WTC11 (cell line): ENCODE data around the gene AGPAT3. TPM values are rescaled to one million over a fixed set of nuclear protein-coding genes. Genes with fewer than 3 reads are reported as not detected.

Source experiments
- ATAC-seq: fragments of 200-7000 bp; cut with Tn5 transposase; 2 replicates; pipeline ENCODE4 v1.10.0; 2021; ENCODE audit warnings: mild to moderate bottlenecking, moderate library complexity
- CTCF ChIA-PET: fragments of 300-600 bp; sonication (Branson Sonifier 250); formaldehyde crosslinking; loops from one replicate; lab custom pipeline; 2021; ENCODE audit warnings: antibody characterized with exemption; lab: Charles Lee
- POLR2A ChIA-PET: fragments of 350-600 bp; sonication (Branson Sonifier 250); formaldehyde crosslinking; loops from one replicate; lab custom pipeline; 2021; ENCODE audit warnings: antibody characterized with exemption; lab: Charles Lee
- DNase-seq: peaks from one replicate; pipeline ENCODE4 v3.0.0; 2021; ENCODE audit warnings: low spot score
- H3K27ac Mint-ChIP-seq: 2 replicates; pipeline ENCODE4 v1.8.0; 2021; ENCODE audit warnings: mixed read lengths
- H3K27me3 Mint-ChIP-seq: 2 replicates; pipeline ENCODE4 v1.8.0; 2021; ENCODE audit warnings: low read depth, mild to moderate bottlenecking, moderate library complexity, mixed read lengths
- H3K36me3 Mint-ChIP-seq: 2 replicates; pipeline ENCODE4 v1.8.0; 2021; ENCODE audit warnings: mixed read lengths
- H3K4me1 Mint-ChIP-seq: 2 replicates; pipeline ENCODE4 v1.8.0; 2022; ENCODE audit warnings: mixed read lengths
- H3K4me3 Mint-ChIP-seq: 2 replicates; pipeline ENCODE4 v1.8.0; 2021; ENCODE audit warnings: mild to moderate bottlenecking, moderate library complexity, mixed read lengths
- H3K9me3 Mint-ChIP-seq: 2 replicates; pipeline ENCODE4 v1.8.0; 2021; ENCODE audit warnings: mixed read lengths
- ATF1 ChIP-seq: sonication (generic); formaldehyde crosslinking; IDR thresholded peaks from 2 replicates; pipeline ENCODE4 v1.8.1; 2023; ENCODE audit warnings: mild to moderate bottlenecking, moderate library complexity, missing genetic modification reagents
- ESRRA ChIP-seq: sonication (generic); formaldehyde crosslinking; IDR thresholded peaks from 2 replicates; pipeline ENCODE4 v1.8.1; 2022; ENCODE audit warnings: mild to moderate bottlenecking, missing genetic modification reagents, borderline replicate concordance
- FOXP1 ChIP-seq: sonication (generic); formaldehyde crosslinking; IDR thresholded peaks from 2 replicates; pipeline ENCODE4 v1.8.0; 2022; ENCODE audit warnings: missing genetic modification reagents, mild to moderate bottlenecking, moderate library complexity, borderline replicate concordance
- GRHL2 ChIP-seq: fragments of 250-450 bp; sonication (Bioruptor Pico); IDR thresholded peaks from 2 replicates; pipeline ENCODE4 v1.8.0; 2022; ENCODE audit warnings: mild to moderate bottlenecking, moderate library complexity; ENCODE audit not compliant: insufficient replicate concordance, severe bottlenecking
- NR2C2 ChIP-seq: sonication (generic); formaldehyde crosslinking; IDR thresholded peaks from 2 replicates; pipeline ENCODE4 v1.8.0; 2022; ENCODE audit warnings: mild to moderate bottlenecking, missing genetic modification reagents
- PRRX2 ChIP-seq: fragments of 250-450 bp; sonication (Bioruptor Pico); IDR thresholded peaks from 2 replicates; pipeline ENCODE4 v1.8.0; 2021; ENCODE audit warnings: mild to moderate bottlenecking
- USF1 ChIP-seq: sonication (generic); formaldehyde crosslinking; IDR thresholded peaks from 2 replicates; pipeline ENCODE4 v1.8.0; 2022; ENCODE audit warnings: mild to moderate bottlenecking, missing genetic modification reagents
- ZNF121 ChIP-seq: sonication (generic); formaldehyde crosslinking; IDR thresholded peaks from 2 replicates; pipeline ENCODE4 v1.8.0; 2023; ENCODE audit warnings: missing genetic modification reagents
- ZNF423 ChIP-seq: fragments of 250-450 bp; sonication (Bioruptor Pico); IDR thresholded peaks from 2 replicates; pipeline ENCODE4 v2.1.2; 2022; ENCODE audit warnings: mild to moderate bottlenecking, moderate library complexity
- ZNF425 ChIP-seq: fragments of 250-450 bp; sonication (Bioruptor Pico); conservative IDR thresholded peaks from 2 replicates; pipeline ENCODE4 v1.9.0; 2021; ENCODE audit warnings: mild to moderate bottlenecking
- total RNA-seq: library from RNA; stranded (reverse); gene quantifications from 3 replicates; pipeline ENCODE4 v1.2.3, GENCODE V29; 2021
- TF ChIP-seq, protein P1 (sequence below): sonication (generic); formaldehyde crosslinking; IDR thresholded peaks from 2 replicates; pipeline ENCODE4 v1.8.1; 2023; ENCODE audit warnings: mild to moderate bottlenecking, missing genetic modification reagents
- TF ChIP-seq, protein P2 (sequence below): sonication (generic); formaldehyde crosslinking; IDR thresholded peaks from 2 replicates; pipeline ENCODE4 v1.8.1; 2022; ENCODE audit warnings: mild to moderate bottlenecking, moderate library complexity, missing genetic modification reagents
- TF ChIP-seq, protein P3 (sequence below): sonication (generic); formaldehyde crosslinking; IDR thresholded peaks from 2 replicates; pipeline ENCODE4 v1.8.1; 2023; ENCODE audit warnings: mild to moderate bottlenecking, missing genetic modification reagents
- TF ChIP-seq, protein P4 (sequence below): fragments of 250-450 bp; sonication (Bioruptor Pico); IDR thresholded peaks from 2 replicates; pipeline ENCODE4 v1.9.0; 2021; ENCODE audit warnings: mild to moderate bottlenecking

AGPAT3 gene
- total RNA-seq, 1 experiment from 2014 or later, result 5.6 TPM

DNA sequence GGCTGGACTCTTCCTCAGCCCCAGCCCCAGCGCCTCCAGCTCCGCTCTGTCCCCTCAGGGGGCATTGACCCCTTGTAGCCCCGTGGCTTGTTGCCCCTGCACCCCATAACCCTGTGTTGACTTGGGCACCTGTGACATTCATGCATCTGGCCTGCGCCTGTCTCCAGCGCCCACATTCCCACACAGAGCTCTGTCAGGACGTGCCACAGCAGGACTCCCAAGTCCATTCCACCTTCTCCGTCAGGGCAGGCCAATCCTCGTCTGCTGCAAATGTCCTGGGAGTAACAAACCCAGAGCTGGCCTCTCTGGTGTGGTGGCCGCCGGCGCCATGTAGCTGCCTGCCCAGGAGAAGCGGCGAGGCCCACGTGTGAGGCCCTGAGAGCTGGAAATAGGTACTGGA lies 60.6 kb downstream of the AGPAT3 start (continued):
- TF ChIP-seq, protein P1, sequence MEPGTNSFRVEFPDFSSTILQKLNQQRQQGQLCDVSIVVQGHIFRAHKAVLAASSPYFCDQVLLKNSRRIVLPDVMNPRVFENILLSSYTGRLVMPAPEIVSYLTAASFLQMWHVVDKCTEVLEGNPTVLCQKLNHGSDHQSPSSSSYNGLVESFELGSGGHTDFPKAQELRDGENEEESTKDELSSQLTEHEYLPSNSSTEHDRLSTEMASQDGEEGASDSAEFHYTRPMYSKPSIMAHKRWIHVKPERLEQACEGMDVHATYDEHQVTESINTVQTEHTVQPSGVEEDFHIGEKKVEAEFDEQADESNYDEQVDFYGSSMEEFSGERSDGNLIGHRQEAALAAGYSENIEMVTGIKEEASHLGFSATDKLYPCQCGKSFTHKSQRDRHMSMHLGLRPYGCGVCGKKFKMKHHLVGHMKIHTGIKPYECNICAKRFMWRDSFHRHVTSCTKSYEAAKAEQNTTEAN (CRISPR knock-in tag), result no peak
- TF ChIP-seq GRHL2 (CRISPR knock-in tag), result no peak
- TF ChIP-seq ESRRA (CRISPR knock-in tag), result no peak
- TF ChIP-seq, all 79 proteins: peak for 0

- Mint-ChIP-seq H3K27me3 (no peaks in the 10 kb centered on the region), H3K4me3 (no peak overlapping the region), H3K4me1 (peaks cover 17% of the 10 kb centered on the region), H3K36me3 (no peaks in the 10 kb centered on the region), H3K9me3 (no peaks in the 10 kb centered on the region), H3K27ac (peak overlapping the region; percentile 45; the same call in 1 of the 2 replicates)
- ChIA-PET CTCF (interaction anchor here (0.6 to 2.6 kb wide), 5 partner anchors 13 to 1617 kb away, joined by 3 to 18 read pairs (median 4); no protein-coding TSS in a partner anchor), POLR2A (interaction anchor here (0.6 kb wide), 1 partner anchor 389 kb away, joined by 3 read pairs; no protein-coding TSS in a partner anchor)
- TF ChIP-seq, protein P2, sequence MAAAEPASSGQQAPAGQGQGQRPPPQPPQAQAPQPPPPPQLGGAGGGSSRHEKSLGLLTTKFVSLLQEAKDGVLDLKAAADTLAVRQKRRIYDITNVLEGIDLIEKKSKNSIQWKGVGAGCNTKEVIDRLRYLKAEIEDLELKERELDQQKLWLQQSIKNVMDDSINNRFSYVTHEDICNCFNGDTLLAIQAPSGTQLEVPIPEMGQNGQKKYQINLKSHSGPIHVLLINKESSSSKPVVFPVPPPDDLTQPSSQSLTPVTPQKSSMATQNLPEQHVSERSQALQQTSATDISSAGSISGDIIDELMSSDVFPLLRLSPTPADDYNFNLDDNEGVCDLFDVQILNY (CRISPR knock-in tag), result no peak
- TF ChIP-seq, protein P3, sequence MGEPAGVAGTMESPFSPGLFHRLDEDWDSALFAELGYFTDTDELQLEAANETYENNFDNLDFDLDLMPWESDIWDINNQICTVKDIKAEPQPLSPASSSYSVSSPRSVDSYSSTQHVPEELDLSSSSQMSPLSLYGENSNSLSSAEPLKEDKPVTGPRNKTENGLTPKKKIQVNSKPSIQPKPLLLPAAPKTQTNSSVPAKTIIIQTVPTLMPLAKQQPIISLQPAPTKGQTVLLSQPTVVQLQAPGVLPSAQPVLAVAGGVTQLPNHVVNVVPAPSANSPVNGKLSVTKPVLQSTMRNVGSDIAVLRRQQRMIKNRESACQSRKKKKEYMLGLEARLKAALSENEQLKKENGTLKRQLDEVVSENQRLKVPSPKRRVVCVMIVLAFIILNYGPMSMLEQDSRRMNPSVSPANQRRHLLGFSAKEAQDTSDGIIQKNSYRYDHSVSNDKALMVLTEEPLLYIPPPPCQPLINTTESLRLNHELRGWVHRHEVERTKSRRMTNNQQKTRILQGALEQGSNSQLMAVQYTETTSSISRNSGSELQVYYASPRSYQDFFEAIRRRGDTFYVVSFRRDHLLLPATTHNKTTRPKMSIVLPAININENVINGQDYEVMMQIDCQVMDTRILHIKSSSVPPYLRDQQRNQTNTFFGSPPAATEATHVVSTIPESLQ, result no peak
- no peak for TF ChIP-seq ZNF121
- TF ChIP-seq PRRX2 (CRISPR knock-in tag), result no peak
- no peak for TF ChIP-seq NR2C2 (CRISPR knock-in tag)
- TF ChIP-seq ZNF423 (CRISPR knock-in tag), result no peak
- TF ChIP-seq FOXP1 (CRISPR knock-in tag), result no peak
- no peak for TF ChIP-seq USF1 (CRISPR knock-in tag)
- TF ChIP-seq ATF1 (CRISPR knock-in tag), result no peak
- no peak for TF ChIP-seq ZNF425 (CRISPR knock-in tag)
- TF ChIP-seq, protein P4, sequence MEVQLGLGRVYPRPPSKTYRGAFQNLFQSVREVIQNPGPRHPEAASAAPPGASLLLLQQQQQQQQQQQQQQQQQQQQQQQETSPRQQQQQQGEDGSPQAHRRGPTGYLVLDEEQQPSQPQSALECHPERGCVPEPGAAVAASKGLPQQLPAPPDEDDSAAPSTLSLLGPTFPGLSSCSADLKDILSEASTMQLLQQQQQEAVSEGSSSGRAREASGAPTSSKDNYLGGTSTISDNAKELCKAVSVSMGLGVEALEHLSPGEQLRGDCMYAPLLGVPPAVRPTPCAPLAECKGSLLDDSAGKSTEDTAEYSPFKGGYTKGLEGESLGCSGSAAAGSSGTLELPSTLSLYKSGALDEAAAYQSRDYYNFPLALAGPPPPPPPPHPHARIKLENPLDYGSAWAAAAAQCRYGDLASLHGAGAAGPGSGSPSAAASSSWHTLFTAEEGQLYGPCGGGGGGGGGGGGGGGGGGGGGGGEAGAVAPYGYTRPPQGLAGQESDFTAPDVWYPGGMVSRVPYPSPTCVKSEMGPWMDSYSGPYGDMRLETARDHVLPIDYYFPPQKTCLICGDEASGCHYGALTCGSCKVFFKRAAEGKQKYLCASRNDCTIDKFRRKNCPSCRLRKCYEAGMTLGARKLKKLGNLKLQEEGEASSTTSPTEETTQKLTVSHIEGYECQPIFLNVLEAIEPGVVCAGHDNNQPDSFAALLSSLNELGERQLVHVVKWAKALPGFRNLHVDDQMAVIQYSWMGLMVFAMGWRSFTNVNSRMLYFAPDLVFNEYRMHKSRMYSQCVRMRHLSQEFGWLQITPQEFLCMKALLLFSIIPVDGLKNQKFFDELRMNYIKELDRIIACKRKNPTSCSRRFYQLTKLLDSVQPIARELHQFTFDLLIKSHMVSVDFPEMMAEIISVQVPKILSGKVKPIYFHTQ (CRISPR knock-in tag), result no peak
- no peak for ATAC-seq
- DNase-seq, result no peak
Observed at GRCh38 chr21:43926196-43926595, 61.2 kb downstream of the AGPAT3 start.
